PC-9 (cell line): ENCODE data around the gene E2F3. TPM values are rescaled to one million over a fixed set of nuclear protein-coding genes. Genes with fewer than 3 reads are reported as not detected.

Experiments used
- BruUV-seq: library from RNA; stranded (reverse); fragments of 400-500 nt; replicated peaks from 2 replicates; lab custom pipeline; 2021; lab: Mats Ljungman, UMichigan
- CTCF ChIA-PET: fragments of 300-600 bp; sonication (Branson Sonifier 250); formaldehyde crosslinking; loops from one replicate; lab custom pipeline; 2022; ENCODE audit warnings: antibody characterized with exemption; lab: Charles Lee
- POLR2A ChIA-PET: fragments of 300-600 bp; sonication (Branson Sonifier 250); formaldehyde crosslinking; loops from one replicate; lab custom pipeline; 2022; ENCODE audit warnings: antibody characterized with exemption; ENCODE audit not compliant: unreplicated experiment; lab: Charles Lee
- DNase-seq, 2 experiments: peaks; one replicate each; pipeline versions ENCODE4 v3.0.0 to v3.0.0-alpha.2; 2015 to 2022; ENCODE audit warnings: mixed read lengths in 1 of 2
- H2AFZ ChIP-seq: fragments of 200-600 bp; sonication (generic); 2 replicates; pipeline ENCODE4 v1.8.1; 2017; ENCODE audit warnings: antibody characterized with exemption
- H3F3A ChIP-seq: fragments of 200-600 bp; sonication (generic); 2 replicates; pipeline ENCODE4 v1.8.1; 2017; ENCODE audit warnings: antibody characterized with exemption, mild to moderate bottlenecking, low read depth; ENCODE audit not compliant: insufficient read depth
- H3K27ac ChIP-seq: fragments of 200-600 bp; sonication (generic); 2 replicates; pipeline ENCODE4 v1.6.1; 2016; ENCODE audit warnings: mixed run types
- H3K27me3 ChIP-seq: fragments of 200-600 bp; sonication (generic); 2 replicates; pipeline ENCODE4 v1.6.1; 2016; ENCODE audit warnings: low read depth, mixed run types; ENCODE audit not compliant: insufficient read depth
- H3K36me3 ChIP-seq: fragments of 200-600 bp; sonication (generic); 2 replicates; pipeline ENCODE4 v1.6.1; 2016; ENCODE audit warnings: low read depth, mixed run types
- H3K4me1 ChIP-seq: fragments of 200-600 bp; sonication (generic); replicated peaks from 2 replicates; pipeline ENCODE4 v1.6.1; 2016; ENCODE audit warnings: mixed run types; ENCODE audit not compliant: insufficient read depth
- H3K4me2 ChIP-seq: fragments of 200-600 bp; sonication (generic); 2 replicates; pipeline ENCODE4 v1.6.1; 2017; ENCODE audit warnings: mixed run types
- H3K4me3 ChIP-seq: fragments of 200-600 bp; sonication (generic); 2 replicates; pipeline ENCODE4 v1.6.1; 2016; ENCODE audit warnings: mixed run types
- H3K79me2 ChIP-seq: fragments of 200-600 bp; sonication (generic); 2 replicates; pipeline ENCODE4 v1.6.1; 2017; ENCODE audit warnings: low read depth, mixed run types
- H3K9me2 ChIP-seq: fragments of 200-600 bp; sonication (generic); 2 replicates; pipeline ENCODE4 v1.8.1; 2017; ENCODE audit warnings: mild to moderate bottlenecking; ENCODE audit not compliant: insufficient read depth
- H3K9me3 ChIP-seq: fragments of 200-600 bp; sonication (generic); 2 replicates; pipeline ENCODE4 v1.8.1; 2016; ENCODE audit warnings: low read depth; ENCODE audit not compliant: insufficient read depth
- H4K20me1 ChIP-seq: fragments of 200-600 bp; sonication (generic); 2 replicates; pipeline ENCODE4 v1.8.1; 2017; ENCODE audit not compliant: insufficient read depth
- EZH2 ChIP-seq: fragments of 200-600 bp; sonication (generic); IDR thresholded peaks from 2 replicates; pipeline ENCODE4 v1.8.0; 2017; ENCODE audit warnings: antibody characterized with exemption, low read depth
- intact Hi-C: fragments of 100-400 bp; cut with micrococcal nuclease; formaldehyde crosslinking; loops from one replicate; pipeline ENCODE4 v1.10.0; 2022; ENCODE audit not compliant: unreplicated experiment
- total RNA-seq: library from RNA; stranded (reverse); gene quantifications from 2 replicates; pipeline ENCODE4 v1.2.3, GENCODE V29; 2021
- TF ChIP-seq, protein P1 (sequence below): fragments of 200-600 bp; sonication (generic); conservative IDR thresholded peaks from 2 replicates; pipeline ENCODE4 v1.6.1; 2017; ENCODE audit warnings: mixed run types, antibody characterized with exemption, mild to moderate bottlenecking, moderate library complexity

E2F3 gene
- total RNA-seq, 1 experiment from 2014 or later: 20.0 TPM

DNA sequence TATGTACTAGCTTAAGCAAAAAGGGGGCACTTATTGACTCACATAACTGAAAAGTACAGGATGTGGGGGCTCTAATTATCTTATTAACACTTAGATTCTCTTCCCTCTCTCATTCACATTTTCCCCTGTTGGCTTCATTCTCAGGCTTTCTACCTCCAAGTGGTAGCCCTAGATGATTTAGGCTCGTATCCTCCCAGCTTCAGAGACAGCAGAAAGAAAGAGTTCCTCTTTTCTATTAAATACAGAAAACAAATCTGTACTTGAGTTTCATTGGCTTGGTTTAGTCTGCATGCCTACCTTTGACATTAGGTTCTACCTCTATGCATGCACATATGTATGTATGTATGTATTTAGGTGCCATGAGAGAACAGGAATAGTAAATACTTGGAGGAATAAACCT lies 15.5 kb upstream of the E2F3 start:
- intact Hi-C loops: no loop called here
- no TSS peak for BruUV-seq
- Histone ChIP-seq H3K4me2 (no peak overlapping the region), H3K27ac (no peak overlapping the region), H3K9me3 (no peaks in the 10 kb centered on the region), H3K27me3 (no peaks in the 10 kb centered on the region), H3K36me3 (no peaks in the 10 kb centered on the region), H3K9me2 (no peaks in the 10 kb centered on the region), H4K20me1 (no peaks in the 10 kb centered on the region), H3K4me3 (no peak overlapping the region), H3K4me1 (no peaks in the 10 kb centered on the region), H3F3A (no peaks in the 10 kb centered on the region), H3K79me2 (no peaks in the 10 kb centered on the region), H2AFZ (no peak overlapping the region)
- CTCF ChIA-PET: no interaction called here
- POLR2A ChIA-PET: no interaction called here
- TF ChIP-seq EZH2: no peak
- TF ChIP-seq, protein P1, sequence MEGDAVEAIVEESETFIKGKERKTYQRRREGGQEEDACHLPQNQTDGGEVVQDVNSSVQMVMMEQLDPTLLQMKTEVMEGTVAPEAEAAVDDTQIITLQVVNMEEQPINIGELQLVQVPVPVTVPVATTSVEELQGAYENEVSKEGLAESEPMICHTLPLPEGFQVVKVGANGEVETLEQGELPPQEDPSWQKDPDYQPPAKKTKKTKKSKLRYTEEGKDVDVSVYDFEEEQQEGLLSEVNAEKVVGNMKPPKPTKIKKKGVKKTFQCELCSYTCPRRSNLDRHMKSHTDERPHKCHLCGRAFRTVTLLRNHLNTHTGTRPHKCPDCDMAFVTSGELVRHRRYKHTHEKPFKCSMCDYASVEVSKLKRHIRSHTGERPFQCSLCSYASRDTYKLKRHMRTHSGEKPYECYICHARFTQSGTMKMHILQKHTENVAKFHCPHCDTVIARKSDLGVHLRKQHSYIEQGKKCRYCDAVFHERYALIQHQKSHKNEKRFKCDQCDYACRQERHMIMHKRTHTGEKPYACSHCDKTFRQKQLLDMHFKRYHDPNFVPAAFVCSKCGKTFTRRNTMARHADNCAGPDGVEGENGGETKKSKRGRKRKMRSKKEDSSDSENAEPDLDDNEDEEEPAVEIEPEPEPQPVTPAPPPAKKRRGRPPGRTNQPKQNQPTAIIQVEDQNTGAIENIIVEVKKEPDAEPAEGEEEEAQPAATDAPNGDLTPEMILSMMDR: no peak
- DNase-seq: no peak

- H3F3A ChIP-seq: no peaks in the 10 kb centered on the region
- no peaks in the 10 kb centered on the region for H3K27me3 ChIP-seq
- TF ChIP-seq, protein P1: no peak
- TF ChIP-seq EZH2: no peak
- ChIA-PET POLR2A (interaction anchor here (0.7 kb wide), 1 partner anchor 15 kb away, joined by 7 read pairs; no protein-coding TSS in a partner anchor), CTCF (no interaction called here)
- no peak overlapping the region for H3K4me3 ChIP-seq
- no peaks in the 10 kb centered on the region for H3K4me1 ChIP-seq
- no peak overlapping the region for H2AFZ ChIP-seq
- no peaks in the 10 kb centered on the region for H3K9me3 ChIP-seq
- H3K79me2 ChIP-seq: no peaks in the 10 kb centered on the region
- H3K36me3 ChIP-seq: no peaks in the 10 kb centered on the region
- H3K9me2 ChIP-seq: no peaks in the 10 kb centered on the region
- H3K27ac ChIP-seq: no peak overlapping the region
- H3K4me2 ChIP-seq: no peak overlapping the region
- no peak for DNase-seq
- BruUV-seq: no TSS peak
- no peaks in the 10 kb centered on the region for H4K20me1 ChIP-seq
- intact Hi-C loops: no loop called here
Observed at GRCh38 chr6:20389066-20389465, 12.6 kb upstream of the E2F3 start.

DNA sequence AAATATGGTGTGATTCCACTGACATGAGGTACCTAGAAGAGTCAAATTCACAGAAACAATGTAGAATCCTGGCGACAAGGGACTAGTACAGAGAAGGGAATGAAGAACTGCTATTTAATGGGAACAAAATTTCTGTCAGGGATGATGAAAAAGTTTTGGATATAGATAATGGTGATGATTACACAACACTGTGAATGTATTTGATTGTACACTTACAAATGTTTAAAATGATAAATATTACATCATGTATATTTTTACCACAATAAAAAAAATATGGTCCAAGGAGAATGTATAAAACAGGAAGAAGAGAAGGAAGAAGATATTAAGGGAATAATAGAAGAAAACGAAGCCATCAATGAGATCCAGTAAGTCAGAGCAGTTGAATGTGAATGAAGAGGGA lies 8.4 kb upstream of the E2F3 start:
- Histone ChIP-seq H3K4me3 (no peak overlapping the region), H3K27me3 (no peaks in the 10 kb centered on the region), H3K9me2 (no peaks in the 10 kb centered on the region), H3K79me2 (no peaks in the 10 kb centered on the region), H3K4me2 (no peak overlapping the region), H4K20me1 (no peaks in the 10 kb centered on the region), H3K4me1 (no peaks in the 10 kb centered on the region), H3K9me3 (no peaks in the 10 kb centered on the region), H3F3A (no peaks in the 10 kb centered on the region), H2AFZ (no peak overlapping the region), H3K36me3 (no peaks in the 10 kb centered on the region), H3K27ac (no peak overlapping the region)
- POLR2A ChIA-PET: no interaction called here
- CTCF ChIA-PET: no interaction called here
- DNase-seq: no peak
- BruUV-seq: no TSS peak
- intact Hi-C loops: no loop called here
- TF ChIP-seq, protein P1: no peak
- TF ChIP-seq EZH2: no peak
